Kidney epithelial cell (primary cell): Measurements from ENCODE around the gene USP15. TPM values are rescaled to one million over a fixed set of nuclear protein-coding genes. Genes with fewer than 3 reads are reported as not detected.
A peak's percentile ranks its signal among the peaks of the same experiment; 100 is the strongest.

Experiments used
- DNase-seq: peaks from one replicate; pipeline ENCODE4 v3.0.0-alpha.2; 2010; ENCODE audit warnings: low read depth
- H3K27me3 ChIP-seq: 2 replicates; pipeline ENCODE4 v1.6.0; 2011; ENCODE audit warnings: low read length; ENCODE audit not compliant: control insufficient read depth, insufficient read depth
- H3K36me3 ChIP-seq: 2 replicates; pipeline ENCODE4 v1.5.1; 2011; ENCODE audit warnings: low read length; ENCODE audit not compliant: control insufficient read depth, insufficient read depth
- H3K4me3 ChIP-seq: 2 replicates; pipeline ENCODE4 v1.5.1; 2011; ENCODE audit warnings: low read depth, mild to moderate bottlenecking, control low read depth, low read length
- CTCF ChIP-seq: IDR thresholded peaks from 2 replicates; pipeline ENCODE4 v1.5.1; 2011; ENCODE audit warnings: mild to moderate bottlenecking, moderate library complexity, low read length, control low read depth, inconsistent platforms; ENCODE audit not compliant: insufficient read depth, poor library complexity, severe bottlenecking
- total RNA-seq: library from RNA; depleted of rRNA; stranded (reverse); fragments of >200 nt; gene quantifications from 2 replicates; pipeline ENCODE4 v1.2.3, GENCODE V29; 2015

USP15 gene
- total RNA-seq, 1 donor from 2014 or later, result 37.5 TPM

- no peak for TF ChIP-seq CTCF
- H3K36me3 ChIP-seq, result no peaks in the 10 kb centered on the region
- H3K27me3 ChIP-seq, result no peaks in the 10 kb centered on the region
- DNase-seq, result no peak
- H3K4me3 ChIP-seq, result no peak overlapping the region
Measured at GRCh38 chr12:62256408-62257096, 3.7 kb upstream of the USP15 start.

GRCh38 chr12:62258231-62258630 lies 2.0 kb upstream of the USP15 start:
- no peak for TF ChIP-seq CTCF
- H3K36me3 ChIP-seq, result no peaks in the 10 kb centered on the region
- DNase-seq, result no peak
- H3K4me3 ChIP-seq, result no peak overlapping the region
- no peaks in the 10 kb centered on the region for H3K27me3 ChIP-seq

GRCh38 chr12:62258941-62259630 lies 1.1 kb upstream of the USP15 start:
- no peaks in the 10 kb centered on the region for H3K27me3 ChIP-seq
- H3K4me3 ChIP-seq, result peak overlapping the region; percentile 99
- no peak for TF ChIP-seq CTCF
- no peak for DNase-seq
- H3K36me3 ChIP-seq, result no peaks in the 10 kb centered on the region

- TF ChIP-seq CTCF, result no peak
- Histone ChIP-seq H3K4me3 (peak overlapping the region; percentile 99), H3K27me3 (no peaks in the 10 kb centered on the region), H3K36me3 (no peaks in the 10 kb centered on the region)
- DNase-seq, result no peak
Measured at GRCh38 chr12:62259631-62259992, 592 bp upstream of the USP15 start.

- Histone ChIP-seq H3K4me3 (peak overlapping the region; percentile 99), H3K36me3 (no peaks in the 10 kb centered on the region), H3K27me3 (no peaks in the 10 kb centered on the region)
- TF ChIP-seq CTCF, result no peak
- peak; percentile 29 for DNase-seq
Measured at GRCh38 chr12:62260733-62261683, 804 bp downstream of the USP15 start.
